ENCODE data around the gene FOXD3. TPM values are rescaled to one million over a fixed set of nuclear protein-coding genes. Genes with fewer than 3 reads are reported as not detected.

FOXD3 gene
- total RNA-seq (ENCODE audit: insufficient read depth, low replicate concordance) = not detected

- DNase-seq (ENCODE audit: low spot score) = no peak
These were observed at the start of gene FOXD3 for GRCh38 chr1:63322114-63322943. Gene FOXD3 (plus strand): TSS chr1:63322567. CDS start chr1:63323059, 492 bp downstream.

- DNase-seq (ENCODE audit: low spot score) = no peak
These were observed 49.6 kb upstream of the FOXD3 start for GRCh38 chr1:63272811-63273210.

GRCh38 chr1:63274371-63274770, 48.0 kb upstream of the FOXD3 start:
- no peak for DNase-seq (ENCODE audit: low spot score)

GRCh38 chr1:63274979-63275378, 47.4 kb upstream of the FOXD3 start:
- DNase-seq (ENCODE audit: low spot score) = no peak

GRCh38 chr1:63276624-63277023, 45.7 kb upstream of the FOXD3 start:
- no peak for DNase-seq (ENCODE audit: low spot score)

- no peak for DNase-seq (ENCODE audit: low spot score)
These were observed 44.9 kb upstream of the FOXD3 start for GRCh38 chr1:63277195-63278192.

GRCh38 chr1:63281753-63282152, 40.6 kb upstream of the FOXD3 start:
- no peak for DNase-seq (ENCODE audit: low spot score)

GRCh38 chr1:63289135-63289534, 33.2 kb upstream of the FOXD3 start:
- DNase-seq (ENCODE audit: low spot score) = no peak

GRCh38 chr1:63294803-63295594, 27.4 kb upstream of the FOXD3 start:
- DNase-seq (ENCODE audit: low spot score) = no peak

GRCh38 chr1:63304410-63304809, 18.0 kb upstream of the FOXD3 start:
- no peak for DNase-seq (ENCODE audit: low spot score)

- DNase-seq (ENCODE audit: low spot score) = no peak
These were observed 17.3 kb upstream of the FOXD3 start for GRCh38 chr1:63305043-63305442.

GRCh38 chr1:63307196-63307794, 15.1 kb upstream of the FOXD3 start:
- no peak for DNase-seq (ENCODE audit: low spot score)

GRCh38 chr1:63316598-63316983, 5.8 kb upstream of the FOXD3 start:
- DNase-seq (ENCODE audit: low spot score) = no peak

GRCh38 chr1:63316984-63317816, 5.2 kb upstream of the FOXD3 start:
- DNase-seq (ENCODE audit: low spot score) = no peak

- no peak for DNase-seq (ENCODE audit: low spot score)
These were observed 4.6 kb upstream of the FOXD3 start for GRCh38 chr1:63317817-63318152.

- no peak for DNase-seq (ENCODE audit: low spot score)
These were observed 4.0 kb upstream of the FOXD3 start for GRCh38 chr1:63318201-63318979.

- DNase-seq (ENCODE audit: low spot score) = no peak
These were observed 3.0 kb upstream of the FOXD3 start for GRCh38 chr1:63319046-63320021.

- no peak for DNase-seq (ENCODE audit: low spot score)
These were observed 2.2 kb upstream of the FOXD3 start for GRCh38 chr1:63320022-63320721.

All from umbilical cord (tissue), 2 donors.